Stimulated activated CD4-positive, alpha-beta T cell treated with anti-CD3 and anti-CD28 coated beads, Interleukin-4, amount 100 ng/mL, for 4 hours (primary cell): ENCODE data around the gene MSMB.
"Not testable (repeated sequence)": the region's sequence is repeated elsewhere in the genome, so short reads cannot be mapped to it uniquely, and the experiment has no call there.

Source experiments
- DNase-seq, 2 experiments: peaks; one replicate each; pipeline ENCODE4 v3.0.0-alpha.2; 2020

The MSMB gene

DNA sequence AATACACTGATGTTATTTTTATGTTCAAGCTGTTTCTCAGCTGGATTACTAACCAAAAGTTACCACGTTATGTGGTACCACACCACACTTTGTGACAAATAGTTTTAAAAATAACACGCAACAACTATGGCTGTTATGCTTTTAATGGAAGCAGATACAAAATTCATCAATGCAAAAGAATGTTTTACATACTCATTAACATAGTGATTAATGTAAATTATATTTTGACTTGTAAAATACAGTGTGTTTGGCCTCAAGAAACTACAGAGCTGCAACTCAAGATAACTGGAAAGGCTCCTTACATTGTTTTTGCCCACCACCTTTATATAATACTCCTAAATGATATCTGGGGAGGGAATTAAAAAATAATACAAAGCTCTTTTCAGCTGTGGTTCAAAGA, 41.1 kb downstream of the MSMB start:
- DNase-seq: no peak

DNA sequence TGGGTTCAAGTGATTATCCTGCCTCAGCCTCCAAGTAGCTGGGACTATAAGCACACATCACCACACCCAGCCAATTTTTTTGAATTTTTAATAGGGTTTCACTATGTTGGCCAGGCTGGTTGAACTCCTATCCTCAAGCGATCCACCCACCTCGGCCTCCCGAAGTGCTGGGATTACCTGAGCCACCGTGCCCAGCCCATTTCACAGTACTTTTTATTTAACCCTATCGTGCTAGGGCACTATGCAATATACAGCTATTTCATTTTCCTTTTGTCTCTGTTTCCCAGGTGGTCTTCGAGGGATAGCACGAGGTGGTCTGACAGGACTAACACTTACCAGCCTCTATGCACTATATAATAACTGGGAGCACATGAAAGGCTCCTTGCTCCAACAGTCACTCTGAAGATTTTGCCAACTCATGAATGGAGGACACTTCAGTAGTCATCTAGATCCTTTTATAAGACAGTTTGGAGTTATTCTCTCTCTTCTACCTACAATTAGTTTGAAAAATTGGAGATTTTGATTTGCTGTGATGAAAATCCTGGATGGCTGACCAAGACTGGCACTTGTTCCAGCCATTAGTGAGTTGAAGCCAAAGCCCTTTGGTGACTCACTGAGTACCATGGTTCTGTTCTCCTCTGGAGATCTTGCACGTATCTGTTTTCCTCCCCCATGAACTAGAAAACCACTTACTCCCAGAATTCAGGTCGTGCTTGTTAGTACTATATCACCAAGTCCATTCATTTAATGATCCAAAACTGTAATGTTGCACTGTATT, 43.0 kb downstream of the MSMB start:
- no peak for DNase-seq

DNA sequence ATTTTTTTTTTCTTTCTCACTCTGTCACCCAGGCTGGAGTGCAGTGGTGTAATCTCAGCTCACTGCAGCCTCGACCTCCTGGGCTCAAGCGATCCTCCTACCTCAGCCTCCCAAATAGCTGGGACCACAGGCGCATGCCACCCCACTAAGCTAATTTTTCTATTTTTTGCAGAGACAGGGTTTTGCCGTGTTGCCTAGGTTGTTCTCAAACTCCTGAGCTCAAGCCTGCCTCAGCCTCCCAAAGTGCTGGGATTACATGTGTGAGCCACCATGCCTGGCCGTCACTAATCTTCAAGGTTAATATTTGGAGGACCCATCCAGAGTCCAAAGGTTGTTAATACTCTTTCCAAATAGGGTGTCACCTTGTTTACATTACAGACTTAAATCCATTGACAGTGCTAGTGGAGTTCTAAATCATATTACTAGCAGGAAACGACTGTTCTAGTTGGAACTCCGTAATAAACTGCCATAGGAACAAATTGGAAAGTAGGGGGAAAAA, 43.8 kb downstream of the MSMB start:
- DNase-seq: not testable (repeated sequence)

- DNase-seq: no peak
These were observed 44.8 kb downstream of the MSMB start for GRCh38 chr10:46001187-46001756.

GRCh38 chr10:46000538-46000937, 45.5 kb downstream of the MSMB start:
- DNase-seq: no peak

GRCh38 chr10:45999955-46000354, 46.1 kb downstream of the MSMB start:
- DNase-seq: not testable (repeated sequence)

GRCh38 chr10:45997994-45998763, 47.9 kb downstream of the MSMB start:
- no peak for DNase-seq

GRCh38 chr10:45997557-45997956, 48.5 kb downstream of the MSMB start:
- no peak for DNase-seq

- not testable (repeated sequence) for DNase-seq
These were observed 60.5 kb downstream of the MSMB start for GRCh38 chr10:45985590-45985989.

- not testable (repeated sequence) for DNase-seq
These were observed 61.6 kb downstream of the MSMB start for GRCh38 chr10:45984473-45984872.

DNA sequence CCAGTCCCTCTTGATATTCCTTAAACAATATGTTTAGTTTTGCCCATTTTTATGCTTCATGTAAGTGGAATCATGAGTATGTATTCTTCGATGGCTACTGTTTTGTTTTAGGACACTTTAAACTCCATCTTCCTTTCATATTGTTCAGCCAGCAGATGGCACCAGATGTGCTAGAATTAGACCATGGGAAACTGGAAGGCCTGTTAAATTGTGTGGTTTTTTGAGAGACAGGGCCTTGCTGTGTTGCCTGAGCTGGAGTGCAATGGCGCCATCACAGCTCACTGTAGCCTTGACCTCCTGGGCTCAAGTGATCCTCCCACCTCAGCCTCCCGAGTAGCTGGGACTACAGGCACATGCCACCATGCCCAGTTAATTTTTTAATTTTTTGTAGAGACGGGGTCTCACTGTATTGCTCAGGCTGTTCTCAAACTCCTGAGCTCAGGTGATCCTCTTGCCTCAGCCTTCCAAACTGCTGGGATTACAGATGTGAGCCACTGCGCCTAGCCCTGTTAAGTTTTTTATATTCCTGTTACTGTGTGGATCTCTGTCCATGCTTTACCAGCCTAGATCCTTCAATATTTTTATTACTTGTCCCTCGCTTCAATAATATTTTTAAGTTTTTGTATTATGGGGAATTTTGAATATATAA, 62.4 kb downstream of the MSMB start:
- peak in 1 of 2 experiments; percentile 30 for DNase-seq
